Anterior cingulate cortex (tissue), 58 donors: Measurements from ENCODE around the gene HLA-DQA1.
"Not testable (repeated sequence)": the region's sequence is repeated elsewhere in the genome, so short reads cannot be mapped to it uniquely, and the experiment has no call there.

Experiments used
- DNase-seq, 58 donors: peaks; one replicate each; lab custom pipeline; 2025; lab: John Stamatoyannopoulos, UW

Gene HLA-DQA1

GRCh38 chr6:32637219-32637880, at the start of gene HLA-DQA1:
HLA-DQA1 (plus strand) TSS chr6:32637406; CDS start chr6:32637459, 53 bp downstream.
- peak in 2 of 58 donors; percentile 0 to 18 for DNase-seq

- no peak for DNase-seq
These were observed 49.0 kb upstream of the HLA-DQA1 start for GRCh38 chr6:32588156-32588555.

- peak in 12 of 58 donors; percentile 2 to 33 (median 16) for DNase-seq
These were observed 47.4 kb upstream of the HLA-DQA1 start, which contains the start of gene HLA-DRB1 for GRCh38 chr6:32589596-32590449. HLA-DRB1 (minus strand) TSS chr6:32589848; CDS start chr6:32589742, 106 bp downstream.

- not testable (repeated sequence) for DNase-seq
These were observed 46.5 kb upstream of the HLA-DQA1 start for GRCh38 chr6:32590713-32591112.

GRCh38 chr6:32597024-32597423, 40.2 kb upstream of the HLA-DQA1 start:
- DNase-seq: no peak

GRCh38 chr6:32602383-32602782, 34.8 kb upstream of the HLA-DQA1 start:
- DNase-seq: no peak

GRCh38 chr6:32603222-32603621, 34.0 kb upstream of the HLA-DQA1 start:
- DNase-seq: no peak

- no peak for DNase-seq
These were observed 33.3 kb upstream of the HLA-DQA1 start for GRCh38 chr6:32603888-32604287.

- peak in 1 of 58 donors; percentile 13 for DNase-seq
These were observed 32.8 kb upstream of the HLA-DQA1 start for GRCh38 chr6:32604434-32604877.

GRCh38 chr6:32607263-32607987, 29.8 kb upstream of the HLA-DQA1 start:
- no peak for DNase-seq

- no peak for DNase-seq
These were observed 29.3 kb upstream of the HLA-DQA1 start for GRCh38 chr6:32607988-32608298.

- DNase-seq: no peak
These were observed 28.8 kb upstream of the HLA-DQA1 start for GRCh38 chr6:32608362-32608761.

GRCh38 chr6:32609391-32609730, 27.8 kb upstream of the HLA-DQA1 start:
- no peak for DNase-seq

- peak in 32 of 58 donors; percentile 1 to 83 (median 22) for DNase-seq
These were observed 27.2 kb upstream of the HLA-DQA1 start for GRCh38 chr6:32609731-32610640.

GRCh38 chr6:32610682-32611296, 26.4 kb upstream of the HLA-DQA1 start:
- DNase-seq: no peak

GRCh38 chr6:32613475-32613874, 23.7 kb upstream of the HLA-DQA1 start:
- DNase-seq: no peak

GRCh38 chr6:32614366-32615081, 22.7 kb upstream of the HLA-DQA1 start:
- no peak for DNase-seq

- DNase-seq: no peak
These were observed 21.2 kb upstream of the HLA-DQA1 start for GRCh38 chr6:32615885-32616532.
